ENCODE data around the gene YIPF3. TPM values are rescaled to one million over a fixed set of nuclear protein-coding genes. Genes with fewer than 3 reads are reported as not detected.

Gene YIPF3
- total RNA-seq, 1 experiment from 2014 or later, result 81.8 TPM

DNA sequence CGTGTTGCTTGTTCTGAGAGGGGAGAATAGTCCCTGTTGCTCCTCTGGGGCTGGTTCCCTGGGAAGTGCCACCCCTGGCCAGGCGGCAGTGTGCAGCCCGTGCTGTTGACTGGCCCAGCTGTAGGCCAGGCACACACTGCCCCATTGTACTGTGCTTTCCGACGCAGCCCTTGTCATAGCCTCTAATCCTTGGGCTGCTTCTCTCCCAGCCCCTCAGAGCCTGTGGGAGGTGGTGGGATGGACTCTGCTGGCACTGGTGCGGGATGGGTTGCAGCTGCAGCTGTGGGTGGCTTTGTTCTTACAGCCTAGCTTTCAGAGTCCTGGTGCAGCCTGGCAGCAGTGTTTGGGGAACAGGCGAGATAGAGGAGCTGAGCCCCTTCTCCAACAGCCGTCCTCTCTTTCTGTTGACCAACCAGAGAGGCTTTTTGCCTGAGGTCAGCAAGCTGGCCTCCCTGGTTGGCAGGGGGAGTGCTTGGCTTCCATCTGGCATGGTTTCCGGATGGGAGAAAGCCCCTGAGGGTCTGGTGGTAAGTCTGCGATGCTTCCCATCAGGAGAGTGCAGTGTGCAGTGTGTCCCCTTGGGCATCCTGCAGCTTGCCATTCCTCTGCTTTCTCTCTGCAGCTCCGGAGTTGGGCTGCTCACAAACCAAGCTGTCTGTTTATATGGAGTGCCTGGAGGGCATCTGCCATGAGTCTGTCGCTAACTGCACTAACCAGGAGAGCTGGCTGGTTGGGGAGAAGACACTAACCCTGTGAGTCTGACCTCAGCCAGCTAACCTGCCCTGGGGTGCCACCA, 27.3 kb downstream of the YIPF3 start:
- DNase-seq (ENCODE audit: low read depth, low spot score) (no peak), ATAC-seq (no peak)
- no peaks in the 10 kb centered on the region for H3K36me3 ChIP-seq (ENCODE audit: control insufficient read depth, insufficient read depth, low read length)
- POLR2A ChIA-PET, result no interaction called here
- in situ Hi-C loops (cut with HindIII; ENCODE audit: low pct_unique_long_range_greater_than_20kb, low sequenced_read_pairs) (no loop called here), intact Hi-C loops (cut with micrococcal nuclease; ENCODE audit: unreplicated experiment) (no loop called here)
- CTCF ChIA-PET, result interaction anchor here (0.5 kb wide), 1 partner anchor 438 kb away, joined by 5 read pairs; no protein-coding TSS in a partner anchor
- TF ChIP-seq SIN3A (IDR thresholded peaks at IDR 0.05; ENCODE audit: borderline replicate concordance, insufficient read depth, low read depth, low read length), result no peak
- TF ChIP-seq REST (IDR thresholded peaks at IDR 0.05; ENCODE audit: insufficient read depth in 1 of 2, low read depth in 2 of 2, low read length in 1 of 2), result no peak
- TF ChIP-seq, protein P1, sequence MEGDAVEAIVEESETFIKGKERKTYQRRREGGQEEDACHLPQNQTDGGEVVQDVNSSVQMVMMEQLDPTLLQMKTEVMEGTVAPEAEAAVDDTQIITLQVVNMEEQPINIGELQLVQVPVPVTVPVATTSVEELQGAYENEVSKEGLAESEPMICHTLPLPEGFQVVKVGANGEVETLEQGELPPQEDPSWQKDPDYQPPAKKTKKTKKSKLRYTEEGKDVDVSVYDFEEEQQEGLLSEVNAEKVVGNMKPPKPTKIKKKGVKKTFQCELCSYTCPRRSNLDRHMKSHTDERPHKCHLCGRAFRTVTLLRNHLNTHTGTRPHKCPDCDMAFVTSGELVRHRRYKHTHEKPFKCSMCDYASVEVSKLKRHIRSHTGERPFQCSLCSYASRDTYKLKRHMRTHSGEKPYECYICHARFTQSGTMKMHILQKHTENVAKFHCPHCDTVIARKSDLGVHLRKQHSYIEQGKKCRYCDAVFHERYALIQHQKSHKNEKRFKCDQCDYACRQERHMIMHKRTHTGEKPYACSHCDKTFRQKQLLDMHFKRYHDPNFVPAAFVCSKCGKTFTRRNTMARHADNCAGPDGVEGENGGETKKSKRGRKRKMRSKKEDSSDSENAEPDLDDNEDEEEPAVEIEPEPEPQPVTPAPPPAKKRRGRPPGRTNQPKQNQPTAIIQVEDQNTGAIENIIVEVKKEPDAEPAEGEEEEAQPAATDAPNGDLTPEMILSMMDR (IDR thresholded peaks at IDR 0.05), result no peak
- no peak for TF ChIP-seq TCF7L2 (IDR thresholded peaks at IDR 0.05; ENCODE audit: low read depth, low read length)
- TF ChIP-seq POLR2AphosphoS5 (IDR thresholded peaks at IDR 0.05; ENCODE audit: low read depth, low read length), result no peak
- BruUV-seq (replicated peaks), result no TSS peak
- H3K27ac ChIP-seq (ENCODE audit: low read length), result no peak overlapping the region
- H3K9me3 ChIP-seq (ENCODE audit: control insufficient read depth, insufficient read depth, low read depth, low read length), result no peaks in the 10 kb centered on the region
- H3K4me1 ChIP-seq (ENCODE audit: control insufficient read depth, insufficient read depth, low read length), result peaks cover 3% of the 10 kb centered on the region; the same call in 1 of the 2 replicates
- H3K27me3 ChIP-seq (ENCODE audit: control insufficient read depth, insufficient read depth, low read length), result no peaks in the 10 kb centered on the region
- no peak overlapping the region for H3K4me3 ChIP-seq (ENCODE audit: low read depth in 2 of 2, low read length in 2 of 2)

DNA sequence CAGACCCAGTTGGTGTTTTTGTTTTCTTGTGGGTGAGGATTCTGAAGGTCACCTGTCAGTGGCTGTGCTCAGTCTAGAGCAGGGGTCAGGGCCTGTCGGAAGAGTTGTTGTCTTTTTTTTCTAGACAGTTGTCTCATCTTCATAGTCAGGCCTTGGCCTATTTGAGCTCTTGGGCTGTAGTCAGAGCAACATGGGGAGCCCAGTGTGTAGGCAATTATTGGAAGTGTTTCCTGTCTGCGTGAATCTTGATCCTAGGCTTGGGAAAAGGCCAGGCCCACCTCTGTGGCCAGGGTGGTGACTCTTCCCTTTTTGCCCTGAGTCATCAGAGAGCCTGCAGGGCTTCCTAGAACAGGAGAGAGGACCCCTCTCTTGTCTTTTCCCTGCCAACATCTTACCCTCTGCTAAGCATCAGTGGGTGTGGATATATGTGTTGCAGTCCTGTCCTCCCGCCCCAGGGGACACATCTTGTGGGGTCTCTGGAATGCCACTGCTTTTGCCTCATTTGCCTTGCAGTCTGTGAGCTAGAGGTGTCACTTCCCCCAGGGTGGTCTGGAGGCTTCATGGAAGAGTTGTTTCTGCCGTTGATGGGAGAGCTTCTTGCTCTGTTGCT, 28.0 kb downstream of the YIPF3 start:
- ATAC-seq (no peak), DNase-seq (ENCODE audit: low read depth, low spot score) (no peak)
- no peak for TF ChIP-seq SIN3A (IDR thresholded peaks at IDR 0.05; ENCODE audit: borderline replicate concordance, insufficient read depth, low read depth, low read length)
- TF ChIP-seq, protein P1 (IDR thresholded peaks at IDR 0.05), result no peak
- no peak for TF ChIP-seq REST (IDR thresholded peaks at IDR 0.05; ENCODE audit: insufficient read depth in 1 of 2, low read depth in 2 of 2, low read length in 1 of 2)
- TF ChIP-seq POLR2AphosphoS5 (IDR thresholded peaks at IDR 0.05; ENCODE audit: low read depth, low read length), result no peak
- no peak for TF ChIP-seq TCF7L2 (IDR thresholded peaks at IDR 0.05; ENCODE audit: low read depth, low read length)
- no TSS peak for BruUV-seq (replicated peaks)
- Histone ChIP-seq H3K36me3 (ENCODE audit: control insufficient read depth, insufficient read depth, low read length) (no peaks in the 10 kb centered on the region), H3K9me3 (ENCODE audit: control insufficient read depth, insufficient read depth, low read depth, low read length) (no peaks in the 10 kb centered on the region), H3K4me1 (ENCODE audit: control insufficient read depth, insufficient read depth, low read length) (peaks cover 3% of the 10 kb centered on the region; the same call in 1 of the 2 replicates), H3K4me3 (ENCODE audit: low read depth in 2 of 2, low read length in 2 of 2) (no peak overlapping the region), H3K27ac (ENCODE audit: low read length) (no peak overlapping the region), H3K27me3 (ENCODE audit: control insufficient read depth, insufficient read depth, low read length) (no peaks in the 10 kb centered on the region)
- ChIA-PET CTCF (no interaction called here), POLR2A (no interaction called here)
- intact Hi-C loops (cut with micrococcal nuclease; ENCODE audit: unreplicated experiment) (no loop called here), in situ Hi-C loops (cut with HindIII; ENCODE audit: low pct_unique_long_range_greater_than_20kb, low sequenced_read_pairs) (no loop called here)
